Right ventricle myocardium superior (tissue), 1 donor: ENCODE measurements around the gene TNXB. TPM values are rescaled to one million over a fixed set of nuclear protein-coding genes. Genes with fewer than 3 reads are reported as not detected.
"Not testable (repeated sequence)": the region's sequence is repeated elsewhere in the genome, so short reads cannot be mapped to it uniquely, and the experiment has no call there.

Source experiments
- ATAC-seq: fragments of 200-7000 bp; cut with Tn5 transposase; one replicate; pipeline ENCODE4 v1.9.1; 2020; ENCODE audit warnings: mild to moderate bottlenecking; ENCODE audit not compliant: poor library complexity
- DNase-seq: peaks from one replicate; pipeline ENCODE4 v3.0.0-alpha.2; 2020
- intact Hi-C: fragments of 100-400 bp; cut with DNase I; formaldehyde crosslinking; loops from one replicate; pipeline ENCODE4 v1.11.2; 2022
- total RNA-seq: library from RNA; stranded (reverse); fragmentation: NEBNext Ultra II Directional; extraction: Animal tissue kit (Norgen Biotek cat#: 25700); gene quantifications from one replicate; pipeline ENCODE4 v1.2.1, GENCODE V29; 2021
- donor health status: DM: no; HTN: yes; CAD: no; lungs with severe emphysema.

TNXB gene
- total RNA-seq, 1 donor from 2014 or later, result 65.8 TPM

GRCh38 chr6:32050562-32050961 lies 58.6 kb downstream of the TNXB start:
- intact Hi-C loops, result no loop called here
- ATAC-seq, result no peak
- DNase-seq, result peak; percentile 21

- intact Hi-C loops, result not testable (repeated sequence)
- peak; percentile 27 for DNase-seq
Measured at GRCh38 chr6:32049736-32050135, 59.4 kb downstream of the TNXB start.

GRCh38 chr6:32049149-32049548 lies 60.0 kb downstream of the TNXB start:
- ATAC-seq, intact Hi-C loops: not testable (repeated sequence)
- DNase-seq, result peak; percentile 34

More at GRCh38 chr6:32049736-32050135, 59.4 kb downstream of the TNXB start:
- not testable (repeated sequence) for ATAC-seq

GRCh38 chr6:32047855-32048766 lies 61.0 kb downstream of the TNXB start:
- ATAC-seq, result peak; percentile 66
- peak; percentile 84 for DNase-seq
- intact Hi-C loops, result no loop called here

- intact Hi-C loops, result no loop called here
- ATAC-seq (no peak), DNase-seq (no peak)
Measured at GRCh38 chr6:32047539-32047854, 61.6 kb downstream of the TNXB start.

GRCh38 chr6:32047084-32047478 lies 62.1 kb downstream of the TNXB start:
- intact Hi-C loops, result no loop called here

GRCh38 chr6:32046450-32047083 lies 62.6 kb downstream of the TNXB start:
- intact Hi-C loops, result no loop called here
- DNase-seq (peak; percentile 69), ATAC-seq (peak; percentile 28)

More at GRCh38 chr6:32047084-32047478, 62.1 kb downstream of the TNXB start:
- DNase-seq (peak; percentile 60), ATAC-seq (peak; percentile 51)

GRCh38 chr6:32045811-32046449 lies 63.2 kb downstream of the TNXB start:
- ATAC-seq (peak; percentile 16), DNase-seq (peak; percentile 59)
- intact Hi-C loops, result no loop called here

- ATAC-seq, intact Hi-C loops: not testable (repeated sequence)
- DNase-seq, result peak; percentile 33
Measured at GRCh38 chr6:32044916-32045315, 64.2 kb downstream of the TNXB start.

GRCh38 chr6:32043589-32044380 lies 65.4 kb downstream of the TNXB start:
- intact Hi-C loops, result not testable (repeated sequence)

GRCh38 chr6:32042276-32042675 lies 66.9 kb downstream of the TNXB start:
- peak; percentile 23 for DNase-seq
- intact Hi-C loops, ATAC-seq: not testable (repeated sequence)

More at GRCh38 chr6:32043589-32044380, 65.4 kb downstream of the TNXB start:
- not testable (repeated sequence) for ATAC-seq, DNase-seq

- DNase-seq, ATAC-seq, intact Hi-C loops: not testable (repeated sequence)
Measured at GRCh38 chr6:32041385-32041784, 67.8 kb downstream of the TNXB start.

GRCh38 chr6:32041050-32041321 lies 68.2 kb downstream of the TNXB start:
- ATAC-seq, intact Hi-C loops: not testable (repeated sequence)

GRCh38 chr6:32040299-32041049 lies 68.7 kb downstream of the TNXB start:
- ATAC-seq, intact Hi-C loops: not testable (repeated sequence)
- DNase-seq, result peak; percentile 32

More at GRCh38 chr6:32041050-32041321, 68.2 kb downstream of the TNXB start:
- not testable (repeated sequence) for DNase-seq

- intact Hi-C loops, ATAC-seq: not testable (repeated sequence)
- peak; percentile 26 for DNase-seq
Measured at GRCh38 chr6:32039321-32040274, 69.5 kb downstream of the TNXB start.

- ATAC-seq, DNase-seq, intact Hi-C loops: not testable (repeated sequence)
Measured at GRCh38 chr6:32038878-32039277, 70.3 kb downstream of the TNXB start.
